ENCODE results near the gene CYLC1.

- no peak for TF ChIP-seq CTCF (IDR thresholded peaks at IDR 0.05; ENCODE audit: low read depth, low read length, poor library complexity, severe bottlenecking)
- no peak for TF ChIP-seq EZH2phosphoT487 (IDR thresholded peaks at IDR 0.05; ENCODE audit: borderline replicate concordance, low read length)
These were observed 41.6 kb upstream of the CYLC1 start for GRCh38 chrX:83819304-83819703.
